ENCODE measurements around the gene CDHR1.

Gene CDHR1

DNA sequence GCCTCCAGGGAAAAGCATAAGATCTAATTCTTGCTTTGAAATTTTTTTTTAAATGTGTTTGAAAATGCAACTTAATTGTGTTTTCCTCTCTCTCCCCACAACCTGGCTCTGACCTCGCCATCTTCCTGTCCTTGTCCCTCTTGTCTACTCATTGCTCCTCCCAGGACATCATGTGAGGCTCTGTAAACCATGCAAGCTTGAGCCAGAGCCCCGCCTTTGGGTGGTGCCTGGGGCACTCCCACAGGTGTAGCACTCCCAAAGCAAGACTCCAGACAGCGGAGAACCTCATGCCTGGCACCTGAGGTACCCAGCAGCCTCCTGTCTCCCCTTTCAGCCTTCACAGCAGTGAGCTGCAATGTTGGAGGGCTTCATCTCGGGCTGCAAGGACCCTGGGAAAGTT is 9.8 kb upstream of the CDHR1 start:
- TF ChIP-seq CTCF (IDR thresholded peaks at IDR 0.05; ENCODE audit: insufficient read depth, low read depth, low read length, missing control alignments): no peak
- H3K4me3 ChIP-seq (ENCODE audit: low read length): no peak overlapping the region
- peak; percentile 51 for DNase-seq (ENCODE audit: low read depth)

DNA sequence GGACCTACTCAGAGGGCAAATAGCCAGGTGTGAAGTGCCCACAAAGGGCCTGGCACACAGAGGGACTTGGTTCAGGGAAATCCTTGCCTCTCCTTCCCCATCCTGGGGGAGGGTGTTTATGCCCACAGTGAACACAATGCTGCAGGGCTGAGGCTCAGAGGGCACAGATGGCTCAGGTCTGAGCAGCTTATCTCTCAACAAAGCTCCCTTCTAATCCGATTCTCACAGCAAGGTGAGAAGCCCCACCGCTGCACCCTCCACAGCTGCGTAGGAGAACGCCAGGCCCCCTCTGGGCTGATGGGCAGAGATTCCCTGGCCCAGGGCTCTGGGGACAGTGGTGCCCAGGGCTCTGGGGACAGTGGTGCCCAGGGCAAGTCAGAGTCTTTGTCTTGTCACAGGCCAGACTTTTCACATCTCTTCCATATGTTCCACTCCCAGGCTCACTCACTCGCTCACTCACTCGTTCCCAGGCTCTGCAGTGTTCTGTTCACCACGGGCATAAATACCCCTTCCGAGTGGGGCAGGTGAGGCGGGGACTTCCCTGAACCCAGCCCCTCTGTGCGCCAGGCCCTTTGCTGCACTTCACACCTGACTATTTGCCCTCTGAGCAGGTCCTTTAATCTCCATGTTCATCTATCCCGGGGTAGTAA is 8.7 kb upstream of the CDHR1 start:
- TF ChIP-seq CTCF (IDR thresholded peaks at IDR 0.05; ENCODE audit: insufficient read depth, low read depth, low read length, missing control alignments): no peak
- DNase-seq (ENCODE audit: low read depth): no peak
- no peak overlapping the region for H3K4me3 ChIP-seq (ENCODE audit: low read length)

DNA sequence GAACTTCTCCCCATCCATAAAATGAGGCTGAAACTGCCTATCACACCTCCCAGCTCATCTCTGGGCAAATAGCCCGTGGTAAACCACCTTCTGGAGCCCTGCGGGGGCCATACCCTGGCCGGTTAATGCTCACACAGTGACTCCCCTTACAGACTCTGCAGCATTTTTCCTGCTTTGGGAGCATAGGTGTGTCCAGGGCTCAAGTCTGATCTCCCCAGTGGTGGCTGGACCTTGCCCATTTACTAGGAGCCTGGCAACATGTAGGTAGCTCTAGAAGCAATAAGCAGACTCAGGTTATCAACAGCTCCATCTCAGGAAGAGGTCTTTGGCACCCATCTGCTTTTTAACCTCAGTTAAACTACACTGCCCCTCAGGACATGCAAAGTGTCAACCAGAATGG is 5.5 kb upstream of the CDHR1 start:
- no peak for TF ChIP-seq CTCF (IDR thresholded peaks at IDR 0.05; ENCODE audit: insufficient read depth, low read depth, low read length, missing control alignments)
- no peak for DNase-seq (ENCODE audit: low read depth)
- no peak overlapping the region for H3K4me3 ChIP-seq (ENCODE audit: low read length)

DNA sequence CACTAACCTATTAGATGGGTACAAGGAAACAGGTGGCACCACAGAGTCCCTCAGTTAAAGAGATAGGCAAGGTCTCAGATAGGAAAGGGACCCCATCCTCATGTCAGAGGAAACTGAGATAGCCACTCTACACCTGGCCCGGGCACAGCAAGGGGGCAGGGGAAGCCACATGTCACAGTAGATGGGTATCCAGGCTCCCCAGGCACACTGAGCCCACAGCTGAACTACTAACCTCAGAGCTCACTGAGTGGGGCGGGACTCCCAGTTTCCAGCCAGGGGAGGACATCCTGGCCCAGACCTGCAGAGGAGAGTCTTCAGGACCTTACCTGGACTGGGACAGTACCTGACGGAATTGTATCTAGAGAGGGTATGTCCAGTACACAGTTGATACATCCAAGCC is 3.7 kb upstream of the CDHR1 start:
- no peak overlapping the region for H3K4me3 ChIP-seq (ENCODE audit: low read length)
- TF ChIP-seq CTCF (IDR thresholded peaks at IDR 0.05; ENCODE audit: insufficient read depth, low read depth, low read length, missing control alignments): no peak
- DNase-seq (ENCODE audit: low read depth): no peak

DNA sequence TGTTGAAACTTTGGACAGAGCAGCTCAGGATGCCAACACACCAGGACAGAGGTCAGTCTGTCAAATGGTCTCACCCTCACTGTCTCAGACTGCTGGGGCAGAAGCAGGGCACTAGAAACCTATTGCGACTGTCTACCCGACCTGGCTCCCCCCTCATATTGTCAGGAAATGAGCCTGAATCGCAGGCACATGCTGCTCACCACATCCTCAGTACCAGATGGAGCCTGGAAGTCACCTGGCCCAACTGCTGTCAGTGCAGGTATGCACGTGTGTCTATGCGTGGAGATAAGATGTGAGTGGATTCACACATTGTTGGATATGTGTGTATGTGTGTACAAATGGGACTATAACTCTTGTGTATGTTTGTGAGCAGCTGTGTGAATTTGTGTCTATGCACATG is 3.2 kb upstream of the CDHR1 start:
- no peak overlapping the region for H3K4me3 ChIP-seq (ENCODE audit: low read length)
- no peak for DNase-seq (ENCODE audit: low read depth)
- TF ChIP-seq CTCF (IDR thresholded peaks at IDR 0.05; ENCODE audit: insufficient read depth, low read depth, low read length, missing control alignments): no peak

DNA sequence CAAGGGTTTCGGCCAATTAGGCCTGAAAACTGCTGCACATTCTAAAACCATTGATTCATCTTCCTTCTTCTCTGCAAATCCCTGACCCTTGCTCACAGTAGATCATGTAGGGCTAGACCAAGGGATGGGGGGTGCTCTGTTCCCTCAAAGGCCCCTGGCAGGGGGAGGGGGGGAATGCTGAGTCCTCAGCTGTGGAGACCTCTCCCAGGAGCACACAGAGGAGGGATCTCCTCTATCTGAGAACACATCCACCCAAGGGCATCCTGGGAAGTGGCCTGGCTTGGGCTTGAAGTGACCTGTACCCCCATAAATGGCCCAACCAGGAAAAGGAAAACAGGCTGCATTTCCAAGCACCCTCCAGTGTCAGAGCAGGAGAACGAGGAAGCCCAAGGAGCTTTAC is 1.0 kb upstream of the CDHR1 start:
- no peak overlapping the region for H3K4me3 ChIP-seq (ENCODE audit: low read length)
- no peak for TF ChIP-seq CTCF (IDR thresholded peaks at IDR 0.05; ENCODE audit: insufficient read depth, low read depth, low read length, missing control alignments)
- no peak for DNase-seq (ENCODE audit: low read depth)

DNA sequence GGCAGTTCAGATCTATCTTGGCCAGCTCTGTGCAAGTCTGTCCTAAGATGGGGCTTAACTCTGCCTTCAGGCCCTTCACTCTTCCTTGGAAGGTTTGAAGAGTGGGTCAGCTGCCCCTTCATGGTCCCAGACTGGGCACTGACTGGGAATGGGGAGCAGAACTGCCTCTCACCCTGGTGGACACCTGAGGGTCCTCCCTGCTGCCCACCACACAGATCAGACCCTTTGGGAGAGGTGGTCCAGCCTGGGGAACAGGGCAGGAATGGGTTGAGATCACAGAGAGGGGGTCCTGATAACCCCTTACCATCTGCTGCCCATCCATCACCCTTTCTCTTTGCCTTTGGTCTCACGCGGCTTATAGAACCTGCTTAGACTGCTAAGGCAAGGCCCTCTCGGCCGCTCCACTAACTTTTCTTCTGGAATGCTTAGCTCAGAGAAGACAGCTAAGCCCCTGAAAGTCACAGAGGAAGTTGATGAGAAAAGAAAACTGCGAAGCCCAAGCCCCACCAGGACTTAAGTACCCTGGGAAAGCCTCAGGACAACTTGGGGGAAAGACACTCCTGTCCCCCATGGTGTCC is 402 bp upstream of the CDHR1 start:
- H3K4me3 ChIP-seq (ENCODE audit: low read length): peak overlapping the region; percentile 62
- no peak for DNase-seq (ENCODE audit: low read depth)
- no peak for TF ChIP-seq CTCF (IDR thresholded peaks at IDR 0.05; ENCODE audit: insufficient read depth, low read depth, low read length, missing control alignments)

Data from epithelial cell of esophagus (primary cell).